Trophoblast cell (in vitro differentiated cells and primary cell): ENCODE results near the gene UVSSA.

Source experiments
- DNase-seq, 2 donors: peaks; one replicate each; pipeline ENCODE4 v3.0.0-alpha.2; 2016
- H2AFZ ChIP-seq: 2 replicates; pipeline ENCODE4 v1.6.1; 2013; ENCODE audit warnings: low read length, moderate library complexity, mild to moderate bottlenecking; ENCODE audit not compliant: insufficient read depth, poor library complexity
- H2AK5ac ChIP-seq: 2 replicates; pipeline ENCODE4 v1.6.1; 2013; ENCODE audit warnings: mild to moderate bottlenecking, low read length
- H2BK120ac ChIP-seq: 2 replicates; pipeline ENCODE4 v1.6.1; 2013; ENCODE audit warnings: low read length, mild to moderate bottlenecking, moderate library complexity; ENCODE audit not compliant: insufficient read depth, poor library complexity
- H2BK12ac ChIP-seq: 2 replicates; pipeline ENCODE4 v1.6.1; 2013; ENCODE audit warnings: mild to moderate bottlenecking, low read length, moderate library complexity
- H2BK5ac ChIP-seq: 2 replicates; pipeline ENCODE4 v1.6.1; 2013; ENCODE audit warnings: low read length, low read depth, moderate library complexity, mild to moderate bottlenecking; ENCODE audit not compliant: poor library complexity
- H3K14ac ChIP-seq: 2 replicates; pipeline ENCODE4 v1.6.1; 2013; ENCODE audit warnings: mild to moderate bottlenecking, low read length
- H3K18ac ChIP-seq: 2 replicates; pipeline ENCODE4 v1.6.1; 2013; ENCODE audit warnings: mild to moderate bottlenecking, low read length
- H3K23ac ChIP-seq: 2 replicates; pipeline ENCODE4 v1.6.1; 2013; ENCODE audit warnings: low read length
- H3K27ac ChIP-seq: 2 replicates; pipeline ENCODE4 v1.5.1; 2013; ENCODE audit warnings: low read depth, mild to moderate bottlenecking, inconsistent platforms, low read length, moderate library complexity
- H3K27me3 ChIP-seq: 2 replicates; pipeline ENCODE4 v1.6.1; 2013; ENCODE audit warnings: inconsistent platforms, mild to moderate bottlenecking, low read length, moderate library complexity; ENCODE audit not compliant: insufficient read depth
- H3K36me3 ChIP-seq, 2 experiments: 1 replicate in 1 of 2; 2 replicates in 1 of 2; pipeline ENCODE4 v1.6.1; 2013; ENCODE audit warnings: low read length in 2 of 2, mild to moderate bottlenecking in 2 of 2, moderate library complexity in 1 of 2; ENCODE audit not compliant: insufficient read depth in 2 of 2, control insufficient read depth in 1 of 2
- H3K4ac ChIP-seq: 2 replicates; pipeline ENCODE4 v1.6.1; 2013; ENCODE audit warnings: low read depth, mild to moderate bottlenecking, low read length, moderate library complexity
- H3K4me1 ChIP-seq, 2 experiments: 1 replicate in 1 of 2; 2 replicates in 1 of 2; pipeline ENCODE4 v1.6.1; 2013; ENCODE audit warnings: low read length in 2 of 2, mild to moderate bottlenecking in 2 of 2, moderate library complexity in 1 of 2; ENCODE audit not compliant: insufficient read depth in 2 of 2, control insufficient read depth in 1 of 2
- H3K4me2 ChIP-seq: 2 replicates; pipeline ENCODE4 v1.6.1; 2013; ENCODE audit warnings: inconsistent platforms, mild to moderate bottlenecking, low read length, moderate library complexity
- H3K4me3 ChIP-seq: 2 replicates; pipeline ENCODE4 v1.5.1; 2013; ENCODE audit warnings: mild to moderate bottlenecking, low read depth, low read length, inconsistent platforms
- H3K79me1 ChIP-seq: one replicate; pipeline ENCODE4 v1.6.1; 2013; ENCODE audit warnings: low read length
- H3K79me2 ChIP-seq: 2 replicates; pipeline ENCODE4 v1.6.1; 2013; ENCODE audit warnings: low read length, mild to moderate bottlenecking; ENCODE audit not compliant: control insufficient read depth, insufficient read depth, poor library complexity
- H3K9ac ChIP-seq: 2 replicates; pipeline ENCODE4 v1.6.1; 2013; ENCODE audit warnings: mild to moderate bottlenecking, low read length
- H3K9me3 ChIP-seq: 2 replicates; pipeline ENCODE4 v1.6.1; 2013; ENCODE audit warnings: low read depth, mild to moderate bottlenecking, control low read depth, inconsistent platforms, low read length; ENCODE audit not compliant: insufficient read depth
- H4K12ac ChIP-seq: 2 replicates; pipeline ENCODE4 v1.6.1; 2013; ENCODE audit warnings: low read depth, mild to moderate bottlenecking, low read length, moderate library complexity
- H4K8ac ChIP-seq: 2 replicates; pipeline ENCODE4 v1.6.1; 2013; ENCODE audit warnings: low read depth, mild to moderate bottlenecking, low read length, moderate library complexity
- H4K91ac ChIP-seq: one replicate; pipeline ENCODE4 v1.6.1; 2013; ENCODE audit warnings: low read depth, mild to moderate bottlenecking, low read length, moderate library complexity
- WGBS: extraction: QIAGEN DNeasy Blood & Tissue Kit; methylation state at CpG from one replicate; pipeline ENCODE4 v1.1.7; 2013; ENCODE audit warnings: missing lambda C conversion rate; ENCODE audit not compliant: insufficient read length, insufficient coverage; ENCODE audit errors: extremely low coverage; 5-methylcytosine and 5-hydroxymethylcytosine counted together

UVSSA gene

GRCh38 chr4:1340181-1340747 is 6.7 kb upstream of the UVSSA start:
- H3K23ac ChIP-seq = no peak overlapping the region
- no peak overlapping the region for H3K4ac ChIP-seq
- WGBS = no CpG with 5 or more reads among the region's 29 CpGs
- H2BK120ac ChIP-seq = no peak overlapping the region
- H2BK5ac ChIP-seq = no peak overlapping the region
- no peak overlapping the region for H2AFZ ChIP-seq
- H4K8ac ChIP-seq = no peak overlapping the region
- H3K18ac ChIP-seq = no peak overlapping the region
- H3K79me2 ChIP-seq = no peaks in the 10 kb centered on the region
- H3K4me1 ChIP-seq = peaks cover 0 to 3% of the 10 kb centered on the region in 2 experiments
- H3K79me1 ChIP-seq = no peaks in the 10 kb centered on the region
- H3K27ac ChIP-seq = no peak overlapping the region
- H2BK12ac ChIP-seq = no peak overlapping the region
- no peak overlapping the region for H2AK5ac ChIP-seq
- H4K12ac ChIP-seq = peak overlapping the region; percentile 6
- H3K4me2 ChIP-seq = no peak overlapping the region
- H3K27me3 ChIP-seq = no peaks in the 10 kb centered on the region
- DNase-seq = no peak
- H4K91ac ChIP-seq = no peak overlapping the region
- no peak overlapping the region for H3K4me3 ChIP-seq
- no peak overlapping the region for H3K14ac ChIP-seq
- peaks cover 49 to 57% of the 10 kb centered on the region in 2 experiments for H3K36me3 ChIP-seq
- no peak overlapping the region for H3K9ac ChIP-seq
- H3K9me3 ChIP-seq = peaks cover 9% of the 10 kb centered on the region

- Histone ChIP-seq H3K9me3 (peaks cover 9% of the 10 kb centered on the region), H3K36me3 (peaks cover 49 to 56% of the 10 kb centered on the region in 2 experiments), H3K9ac (no peak overlapping the region), H3K79me1 (peaks cover 1% of the 10 kb centered on the region), H3K27me3 (no peaks in the 10 kb centered on the region), H3K14ac (no peak overlapping the region), H2AFZ (no peak overlapping the region), H2BK12ac (no peak overlapping the region), H3K79me2 (peaks cover 2% of the 10 kb centered on the region), H4K8ac (no peak overlapping the region), H2BK5ac (no peak overlapping the region), H2AK5ac (no peak overlapping the region), H3K27ac (no peak overlapping the region), H3K23ac (no peak overlapping the region), H4K12ac (no peak overlapping the region), H3K4me3 (no peak overlapping the region), H2BK120ac (no peak overlapping the region), H3K18ac (no peak overlapping the region), H3K4ac (no peak overlapping the region), H4K91ac (no peak overlapping the region), H3K4me1 (peaks cover 0 to 5% of the 10 kb centered on the region in 2 experiments), H3K4me2 (no peak overlapping the region)
- no peak for DNase-seq
- WGBS = no CpG with 5 or more reads among the region's 20 CpGs
These were observed 6.1 kb upstream of the UVSSA start for GRCh38 chr4:1340861-1341260.

- Histone ChIP-seq H3K4ac (no peak overlapping the region), H4K8ac (no peak overlapping the region), H3K14ac (no peak overlapping the region), H3K9ac (no peak overlapping the region), H3K4me1 (peaks cover 0 to 5% of the 10 kb centered on the region in 2 experiments), H3K27ac (no peak overlapping the region), H3K79me1 (peaks cover 7% of the 10 kb centered on the region), H3K79me2 (peaks cover 6% of the 10 kb centered on the region), H2BK5ac (no peak overlapping the region), H4K91ac (no peak overlapping the region), H3K23ac (no peak overlapping the region), H2AK5ac (no peak overlapping the region), H3K18ac (no peak overlapping the region), H2BK120ac (no peak overlapping the region), H2BK12ac (no peak overlapping the region), H2AFZ (no peak overlapping the region), H3K27me3 (no peaks in the 10 kb centered on the region), H3K36me3 (peaks cover 38 to 45% of the 10 kb centered on the region in 2 experiments), H3K4me3 (no peak overlapping the region), H3K4me2 (no peak overlapping the region), H4K12ac (no peak overlapping the region), H3K9me3 (peaks cover 9% of the 10 kb centered on the region)
- DNase-seq = no peak
- WGBS = no CpG with 5 or more reads among the region's 1 CpG
These were observed 5.0 kb upstream of the UVSSA start for GRCh38 chr4:1342003-1342402.

GRCh38 chr4:1344696-1345095 is 2.3 kb upstream of the UVSSA start:
- peaks cover 3% of the 10 kb centered on the region for H3K9me3 ChIP-seq
- H2BK5ac ChIP-seq = no peak overlapping the region
- H3K4ac ChIP-seq = no peak overlapping the region
- peaks cover 13% of the 10 kb centered on the region for H3K79me1 ChIP-seq
- H2BK120ac ChIP-seq = no peak overlapping the region
- H3K36me3 ChIP-seq = peaks cover 18 to 21% of the 10 kb centered on the region in 2 experiments
- no peak overlapping the region for H2AK5ac ChIP-seq
- no peak overlapping the region for H2AFZ ChIP-seq
- no peak for DNase-seq
- no peak overlapping the region for H3K9ac ChIP-seq
- no peak overlapping the region for H3K18ac ChIP-seq
- no peak overlapping the region for H4K91ac ChIP-seq
- H3K14ac ChIP-seq = no peak overlapping the region
- no peak overlapping the region for H3K4me2 ChIP-seq
- WGBS = no CpG with 5 or more reads among the region's 12 CpGs
- H4K8ac ChIP-seq = no peak overlapping the region
- no peak overlapping the region for H4K12ac ChIP-seq
- no peak overlapping the region for H2BK12ac ChIP-seq
- H3K27me3 ChIP-seq = no peaks in the 10 kb centered on the region
- peaks cover 11% of the 10 kb centered on the region for H3K79me2 ChIP-seq
- no peak overlapping the region for H3K4me3 ChIP-seq
- H3K27ac ChIP-seq = no peak overlapping the region
- H3K4me1 ChIP-seq = peaks cover 3 to 5% of the 10 kb centered on the region in 2 experiments
- H3K23ac ChIP-seq = no peak overlapping the region
